GM23248 (cell line): Measurements from ENCODE around the gene FMO3. TPM values are rescaled to one million over a fixed set of nuclear protein-coding genes. Genes with fewer than 3 reads are reported as not detected.
A peak's percentile ranks its signal among the peaks of the same experiment; 100 is the strongest.

Experiments used
- DNase-seq: peaks from one replicate; pipeline ENCODE4 v3.0.0-alpha.2; 2015
- H2AFZ ChIP-seq: fragments of 200-600 bp; sonication (generic); 2 replicates; pipeline ENCODE4 v1.6.1; 2016; ENCODE audit warnings: antibody characterized with exemption
- H3F3A ChIP-seq: fragments of 200-600 bp; sonication (generic); 2 replicates; pipeline ENCODE4 v1.6.1; 2016; ENCODE audit warnings: mild to moderate bottlenecking, antibody characterized with exemption, mixed run types; ENCODE audit not compliant: insufficient read depth
- H3K27ac ChIP-seq: fragments of 200-600 bp; sonication (generic); 2 replicates; pipeline ENCODE4 v1.5.1; 2016; ENCODE audit warnings: mild to moderate bottlenecking
- H3K27me3 ChIP-seq: fragments of 200-600 bp; sonication (generic); replicated peaks from 2 replicates; pipeline ENCODE4 v1.6.1; 2016; ENCODE audit warnings: mild to moderate bottlenecking; ENCODE audit not compliant: insufficient read depth
- H3K36me3 ChIP-seq: fragments of 200-600 bp; sonication (generic); 2 replicates; pipeline ENCODE4 v1.6.1; 2016; ENCODE audit warnings: low read depth, mild to moderate bottlenecking
- H3K4me1 ChIP-seq: fragments of 200-600 bp; sonication (generic); 2 replicates; pipeline ENCODE4 v1.6.1; 2016; ENCODE audit warnings: mild to moderate bottlenecking; ENCODE audit not compliant: insufficient read depth
- H3K4me2 ChIP-seq: fragments of 200-600 bp; sonication (generic); one replicate; pipeline ENCODE4 v1.6.1; 2016; ENCODE audit warnings: mild to moderate bottlenecking; ENCODE audit not compliant: unreplicated experiment
- H3K4me3 ChIP-seq: fragments of 200-600 bp; sonication (generic); 2 replicates; pipeline ENCODE4 v1.5.1; 2016; ENCODE audit warnings: mild to moderate bottlenecking
- H3K79me2 ChIP-seq: fragments of 200-600 bp; sonication (generic); 2 replicates; pipeline ENCODE4 v1.6.1; 2016; ENCODE audit warnings: mild to moderate bottlenecking; ENCODE audit not compliant: insufficient read depth
- H3K9ac ChIP-seq: fragments of 200-600 bp; sonication (generic); 2 replicates; pipeline ENCODE4 v1.6.1; 2016; ENCODE audit warnings: mild to moderate bottlenecking
- H3K9me2 ChIP-seq: fragments of 200-600 bp; sonication (generic); 2 replicates; pipeline ENCODE4 v1.6.1; 2016; ENCODE audit warnings: mixed run types, mild to moderate bottlenecking, moderate library complexity; ENCODE audit not compliant: insufficient read depth
- H3K9me3 ChIP-seq: fragments of 200-600 bp; sonication (generic); one replicate; pipeline ENCODE4 v1.6.1; 2017; ENCODE audit warnings: low read depth
- H4K20me1 ChIP-seq: fragments of 200-600 bp; sonication (generic); 2 replicates; pipeline ENCODE4 v1.6.0; 2016; ENCODE audit not compliant: insufficient read depth
- EZH2 ChIP-seq: fragments of 200-600 bp; sonication (generic); IDR thresholded peaks from 2 replicates; pipeline ENCODE4 v1.6.1; 2018; ENCODE audit warnings: antibody characterized with exemption, mild to moderate bottlenecking; ENCODE audit not compliant: insufficient read depth, poor library complexity, severe bottlenecking
- EZH2phosphoT487 ChIP-seq: fragments of 200-600 bp; sonication (generic); IDR thresholded peaks from 2 replicates; pipeline ENCODE4 v1.6.1; 2018; ENCODE audit warnings: antibody characterized with exemption, moderate library complexity, mild to moderate bottlenecking, low read depth; ENCODE audit not compliant: insufficient read depth
- WGBS, 2 experiments: methylation state at CpG; one replicate each; pipeline ENCODE4 v1.1.6; 2015 to 2017; ENCODE audit warnings: low lambda C conversion rate in 2 of 2, low coverage in 1 of 2; ENCODE audit errors: missing lambda C conversion rate in 2 of 2; 5-methylcytosine and 5-hydroxymethylcytosine counted together
- in situ Hi-C: fragments of 300-500 bp; cut with MboI; formaldehyde crosslinking; loops from 2 replicates; pipeline ENCODE4 v1.15.0; 2020
- microRNA counts: library from miRNA; unstranded; fragments of <30 nt; microRNA quantifications from one replicate; lab custom pipeline; 2016
- microRNA-seq: library from miRNA; unstranded; fragments of <30 nt; microRNA quantifications from one replicate; pipeline ENCODE4, GENCODE V29; 2016; ENCODE audit warnings: borderline number of aligned reads
- polyA plus RNA-seq: library from polyadenylated mRNA; unstranded; fragments of >200 nt; fragmentation: Nextera tagmentation; extraction: Ambion mirVana; gene quantifications from 2 replicates; pipeline ENCODE4 v1.2.1, GENCODE V29; 2016
- small RNA-seq: library from RNA; depleted of rRNA; stranded (forward); fragments of <200 nt; gene quantifications from one replicate; pipeline ENCODE3, GENCODE V24; 2014; ENCODE audit warnings: low read depth, low replicate concordance
- total RNA-seq: library from RNA; depleted of rRNA; stranded (reverse); fragments of >200 nt; shearing (Covaris generic); gene quantifications from 2 replicates; pipeline ENCODE4 v1.2.3, GENCODE V29; 2014; rRNA removed

The FMO3 gene
- total and polyA plus RNA-seq, 2 experiments from 2014 or later = not detected

DNA sequence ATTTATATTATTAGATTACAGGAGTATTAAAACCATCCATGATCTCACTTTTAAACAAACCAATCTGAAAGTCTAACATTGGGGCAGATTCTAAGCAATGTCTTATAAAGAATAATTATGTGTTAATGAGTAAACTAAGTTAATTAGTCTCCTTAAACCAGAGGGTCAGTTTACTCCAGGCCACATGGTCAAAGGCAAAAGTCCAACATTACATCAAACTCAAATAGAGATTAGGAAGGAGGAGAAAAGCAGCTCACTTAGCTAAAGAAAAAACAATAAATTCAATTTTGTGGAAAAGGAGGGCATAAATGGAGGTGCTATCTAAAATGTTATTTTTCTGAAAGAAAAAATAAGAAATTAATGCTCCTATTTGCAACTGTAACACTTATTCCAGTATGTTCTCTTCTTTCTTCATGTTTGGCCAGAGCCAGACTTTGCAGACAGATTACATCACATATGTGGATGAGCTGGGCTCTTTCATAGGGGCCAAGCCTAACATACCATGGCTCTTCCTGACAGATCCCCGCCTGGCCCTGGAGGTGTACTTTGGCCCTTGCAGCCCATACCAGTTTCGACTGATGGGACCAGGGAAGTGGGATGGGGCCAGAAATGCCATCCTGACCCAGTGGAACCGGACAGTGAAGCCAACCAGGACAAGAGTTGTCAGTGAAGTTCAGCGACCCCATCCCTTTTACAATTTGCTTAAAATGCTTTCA lies 70.1 kb downstream of the FMO3 start:
- Histone ChIP-seq H3K9me3 (no peaks in the 10 kb centered on the region), H3K9ac (no peak overlapping the region), H3K36me3 (no peaks in the 10 kb centered on the region), H3K4me2 (no peak overlapping the region), H3K27me3 (0 out of 2 replicates have a peak, but pooled peaks cover 2% of the 10 kb centered on the region), H2AFZ (no peak overlapping the region), H3K79me2 (no peaks in the 10 kb centered on the region), H3K27ac (no peak overlapping the region), H3F3A (no peaks in the 10 kb centered on the region), H3K4me3 (no peak overlapping the region), H3K9me2 (no peaks in the 10 kb centered on the region), H4K20me1 (no peaks in the 10 kb centered on the region), H3K4me1 (no peaks in the 10 kb centered on the region)
- no peak for TF ChIP-seq EZH2
- TF ChIP-seq EZH2phosphoT487 = no peak
- in situ Hi-C loops = no loop called here
- WGBS, 2 experiments = 49 to 55% methylated on average over 4 of the region's 4 CpGs
- no peak for DNase-seq

DNA sequence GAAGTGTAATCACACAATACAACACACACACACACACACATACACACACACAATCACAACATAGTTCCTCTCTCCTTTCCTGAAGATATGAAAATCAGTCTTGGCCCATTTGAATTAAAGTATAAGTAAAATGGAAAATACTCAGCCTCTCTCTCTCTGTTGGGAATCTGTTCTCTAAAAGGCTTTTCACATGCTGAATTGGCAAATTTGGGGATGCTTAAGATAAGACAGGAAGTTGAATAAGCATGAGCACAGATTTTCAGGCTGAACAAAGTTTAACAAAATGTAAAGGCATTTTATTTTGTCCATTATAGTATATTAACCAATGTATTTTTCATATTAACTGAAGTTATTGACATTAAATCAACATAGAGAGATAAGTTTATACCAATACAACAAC lies 70.7 kb downstream of the FMO3 start:
- no peak for DNase-seq
- in situ Hi-C loops = no loop called here
- H2AFZ ChIP-seq = no peak overlapping the region
- TF ChIP-seq EZH2phosphoT487 (no peak), EZH2 (no peak)
- H3K4me1 ChIP-seq = no peaks in the 10 kb centered on the region
- no peak overlapping the region for H3K9ac ChIP-seq
- H4K20me1 ChIP-seq = no peaks in the 10 kb centered on the region
- no peak overlapping the region for H3K4me3 ChIP-seq
- no peaks in the 10 kb centered on the region for H3K79me2 ChIP-seq
- no peaks in the 10 kb centered on the region for H3K9me3 ChIP-seq
- no peaks in the 10 kb centered on the region for H3K36me3 ChIP-seq
- no peak overlapping the region for H3K4me2 ChIP-seq
- no peaks in the 10 kb centered on the region for H3F3A ChIP-seq
- H3K27me3 ChIP-seq = no peaks in the 10 kb centered on the region
- H3K27ac ChIP-seq = no peak overlapping the region
- H3K9me2 ChIP-seq = no peaks in the 10 kb centered on the region

DNA sequence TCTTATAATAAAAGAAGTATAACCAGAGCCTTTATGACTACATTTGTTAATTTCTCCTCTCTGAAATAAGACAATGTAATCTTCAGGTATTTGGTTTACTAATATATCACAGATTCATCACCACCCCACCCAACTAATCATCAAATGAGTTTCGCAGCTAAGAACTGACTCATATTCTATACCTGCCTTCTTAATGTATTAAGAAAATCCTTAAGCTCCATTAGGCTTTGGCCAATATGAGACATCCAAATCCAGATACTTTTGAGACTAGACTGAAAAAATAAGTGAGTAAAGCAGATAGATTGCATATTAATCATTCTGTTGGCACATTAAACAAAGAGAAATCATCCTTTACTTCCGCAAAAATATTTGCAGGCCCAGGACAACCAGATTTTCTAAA lies 75.7 kb downstream of the FMO3 start:
- Histone ChIP-seq H3K9ac (no peak overlapping the region), H3K4me1 (no peaks in the 10 kb centered on the region), H3K36me3 (no peaks in the 10 kb centered on the region), H3K27ac (no peak overlapping the region), H3K9me3 (no peaks in the 10 kb centered on the region), H4K20me1 (no peaks in the 10 kb centered on the region), H3K4me3 (no peak overlapping the region), H2AFZ (no peak overlapping the region), H3K9me2 (no peaks in the 10 kb centered on the region), H3K79me2 (no peaks in the 10 kb centered on the region), H3F3A (no peaks in the 10 kb centered on the region), H3K4me2 (no peak overlapping the region), H3K27me3 (no peaks in the 10 kb centered on the region)
- TF ChIP-seq EZH2 (no peak), EZH2phosphoT487 (no peak)
- no peak for DNase-seq
- 60 to 69% methylated on average over 2 of the region's 2 CpGs for WGBS, 2 experiments
- in situ Hi-C loops = no loop called here

MicroRNA genes within 50 kb of the gene (microRNA counts, 767-probe panel; counts per million panel counts)
- microRNA hsa-miR-1295a (lab: Ali Mortazavi, UCI) = 447 counts per million, percentile 86 among the panel's probes with 10 or more counts

Small RNA genes within 50 kb of the gene (microRNA-seq; reads per million reads assigned to microRNA genes)
- gene MIR1295A (not detected), gene MIR1295B (not detected)

Small RNA genes within 50 kb of the gene (small RNA-seq; reads per million reads assigned to genes)
- not detected for gene MIR1295A

Other genes with a start within 250 kb of the FMO3 start
- gene MROH9, start 155.4 kb upstream of the FMO3 start, total RNA-seq = 0.25 TPM in 1 of 2 replicates, not detected in the other
- 0.16 TPM in 1 of 2 replicates, not detected in the other for gene MROH9, start 155.4 kb upstream of the FMO3 start, polyA plus RNA-seq
- gene FMO2, start 94.4 kb downstream of the FMO3 start, total RNA-seq = not detected in 2 replicates
- not detected in 2 replicates for gene FMO2, start 94.4 kb downstream of the FMO3 start, polyA plus RNA-seq
- not detected in 2 replicates for gene FMO1, start 157.6 kb downstream of the FMO3 start, total RNA-seq
- not detected in 2 replicates for gene FMO1, start 157.6 kb downstream of the FMO3 start, polyA plus RNA-seq
- 1.6 and 1.7 TPM in 2 replicates for gene FMO4, start 223.3 kb downstream of the FMO3 start, total RNA-seq
- gene FMO4, start 223.3 kb downstream of the FMO3 start, polyA plus RNA-seq = 0.82 and 1.4 TPM in 2 replicates